NT2/D1 (cell line): ENCODE results near the gene PSMD3.

Experiments used
- YY1 ChIP-seq: IDR thresholded peaks from 2 replicates; pipeline ENCODE4 v1.6.1; 2011; ENCODE audit not compliant: insufficient read length, insufficient read depth
- ZNF274 ChIP-seq: IDR thresholded peaks from 2 replicates; pipeline ENCODE4 v1.6.1; 2011; ENCODE audit warnings: mild to moderate bottlenecking, low read depth, low read length

DNA sequence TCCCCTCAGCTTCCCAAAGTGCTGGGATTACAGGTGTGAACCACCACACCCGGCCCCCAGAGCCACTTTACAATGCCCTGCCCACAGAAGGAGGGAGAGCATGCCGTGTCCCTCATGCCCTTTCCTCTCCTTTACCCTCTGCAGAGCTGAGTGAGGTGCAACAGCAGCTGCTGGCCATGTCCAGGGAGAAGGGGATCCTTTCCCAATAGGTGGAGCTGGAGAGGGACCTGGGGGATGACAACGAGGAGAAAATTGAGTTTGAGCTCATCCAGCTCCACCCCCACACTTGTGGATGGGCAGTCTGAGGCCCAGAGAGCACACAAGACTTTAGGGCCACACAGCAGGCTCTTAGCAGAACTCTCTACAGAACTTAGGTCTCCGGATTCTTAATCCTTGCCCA, 25.7 kb upstream of the PSMD3 start:
- TF ChIP-seq YY1 (no peak), ZNF274 (no peak)
